Measurements from ENCODE around the gene ZBTB20.

DNA sequence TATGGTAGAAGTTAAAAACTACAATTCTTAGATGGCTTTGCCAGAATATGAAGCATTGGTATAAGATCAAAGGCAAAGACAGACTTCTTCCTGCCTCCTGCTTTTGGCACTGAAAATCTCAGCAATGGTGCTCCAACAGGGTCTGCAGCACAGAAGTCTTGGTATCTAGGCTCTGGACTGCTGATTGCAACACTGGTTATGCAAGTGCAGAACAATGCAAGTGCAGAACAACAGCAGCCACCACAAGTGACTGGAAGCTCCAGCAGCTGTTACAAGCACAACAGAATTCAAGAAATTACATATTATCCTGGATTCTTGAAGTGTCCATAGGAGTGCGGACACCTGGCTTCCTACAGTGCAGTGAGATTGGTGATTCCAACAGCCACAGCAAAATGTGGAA, 33.7 kb downstream of the ZBTB20 start:
- TF ChIP-seq, protein P1, sequence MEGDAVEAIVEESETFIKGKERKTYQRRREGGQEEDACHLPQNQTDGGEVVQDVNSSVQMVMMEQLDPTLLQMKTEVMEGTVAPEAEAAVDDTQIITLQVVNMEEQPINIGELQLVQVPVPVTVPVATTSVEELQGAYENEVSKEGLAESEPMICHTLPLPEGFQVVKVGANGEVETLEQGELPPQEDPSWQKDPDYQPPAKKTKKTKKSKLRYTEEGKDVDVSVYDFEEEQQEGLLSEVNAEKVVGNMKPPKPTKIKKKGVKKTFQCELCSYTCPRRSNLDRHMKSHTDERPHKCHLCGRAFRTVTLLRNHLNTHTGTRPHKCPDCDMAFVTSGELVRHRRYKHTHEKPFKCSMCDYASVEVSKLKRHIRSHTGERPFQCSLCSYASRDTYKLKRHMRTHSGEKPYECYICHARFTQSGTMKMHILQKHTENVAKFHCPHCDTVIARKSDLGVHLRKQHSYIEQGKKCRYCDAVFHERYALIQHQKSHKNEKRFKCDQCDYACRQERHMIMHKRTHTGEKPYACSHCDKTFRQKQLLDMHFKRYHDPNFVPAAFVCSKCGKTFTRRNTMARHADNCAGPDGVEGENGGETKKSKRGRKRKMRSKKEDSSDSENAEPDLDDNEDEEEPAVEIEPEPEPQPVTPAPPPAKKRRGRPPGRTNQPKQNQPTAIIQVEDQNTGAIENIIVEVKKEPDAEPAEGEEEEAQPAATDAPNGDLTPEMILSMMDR (IDR thresholded peaks at IDR 0.05): no peak
- TF ChIP-seq POLR2A (IDR thresholded peaks at IDR 0.05): no peak
- no peak for TF ChIP-seq EP300 (IDR thresholded peaks at IDR 0.05)
